NCI-H1417 (cell line): ENCODE data around the gene CCDC185.
"Not testable (repeated sequence)": the region's sequence is repeated elsewhere in the genome, so short reads cannot be mapped to it uniquely, and the experiment has no call there.

Experiments used
- DNase-seq, 3 experiments: peaks; one replicate each; lab custom pipeline; 2025; lab: John Stamatoyannopoulos, UW

The CCDC185 gene

DNA sequence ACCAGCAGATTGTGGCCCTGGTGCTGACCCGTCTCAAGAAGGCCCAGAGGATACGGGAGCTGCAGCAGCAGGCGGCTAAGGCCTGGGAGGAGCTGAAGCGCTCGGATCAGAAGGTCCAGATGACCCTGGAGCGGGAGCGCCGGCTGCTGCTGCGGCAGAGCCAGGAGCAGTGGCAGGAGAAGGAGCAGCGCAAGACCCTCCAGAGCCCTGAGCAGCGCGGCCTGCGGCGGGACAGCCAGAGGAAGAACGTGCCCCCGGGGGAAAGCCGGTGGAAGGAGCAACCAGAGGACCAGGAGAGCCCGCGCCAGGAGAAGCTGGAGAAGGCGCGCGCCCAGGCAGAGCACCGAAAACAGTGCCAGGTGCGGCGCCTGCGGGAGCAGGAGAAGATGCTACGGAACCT lies 1.0 kb downstream of the CCDC185 start:
- no peak for DNase-seq

GRCh38 chr1:223394706-223395105 lies 1.5 kb downstream of the CCDC185 start:
- DNase-seq = no peak

DNA sequence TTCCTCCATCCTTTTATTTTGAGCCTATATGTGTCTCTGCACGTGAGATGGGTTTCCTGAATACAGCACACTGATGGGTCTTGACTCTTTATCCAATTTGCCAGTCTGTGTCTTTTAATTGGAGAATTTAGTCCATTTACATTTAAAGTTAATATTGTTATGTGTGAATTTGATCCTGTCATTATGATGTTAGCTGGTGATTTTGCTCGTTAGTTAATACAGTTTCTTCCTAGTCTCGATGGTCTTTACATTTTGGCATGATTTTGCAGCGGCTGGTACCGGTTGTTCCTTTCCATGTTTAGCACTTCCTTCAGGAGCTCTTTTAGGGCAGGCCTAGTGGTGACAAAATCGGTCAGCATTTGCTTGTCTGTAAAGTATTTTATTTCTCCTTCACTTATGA lies 6.2 kb downstream of the CCDC185 start:
- not testable (repeated sequence) for DNase-seq

DNA sequence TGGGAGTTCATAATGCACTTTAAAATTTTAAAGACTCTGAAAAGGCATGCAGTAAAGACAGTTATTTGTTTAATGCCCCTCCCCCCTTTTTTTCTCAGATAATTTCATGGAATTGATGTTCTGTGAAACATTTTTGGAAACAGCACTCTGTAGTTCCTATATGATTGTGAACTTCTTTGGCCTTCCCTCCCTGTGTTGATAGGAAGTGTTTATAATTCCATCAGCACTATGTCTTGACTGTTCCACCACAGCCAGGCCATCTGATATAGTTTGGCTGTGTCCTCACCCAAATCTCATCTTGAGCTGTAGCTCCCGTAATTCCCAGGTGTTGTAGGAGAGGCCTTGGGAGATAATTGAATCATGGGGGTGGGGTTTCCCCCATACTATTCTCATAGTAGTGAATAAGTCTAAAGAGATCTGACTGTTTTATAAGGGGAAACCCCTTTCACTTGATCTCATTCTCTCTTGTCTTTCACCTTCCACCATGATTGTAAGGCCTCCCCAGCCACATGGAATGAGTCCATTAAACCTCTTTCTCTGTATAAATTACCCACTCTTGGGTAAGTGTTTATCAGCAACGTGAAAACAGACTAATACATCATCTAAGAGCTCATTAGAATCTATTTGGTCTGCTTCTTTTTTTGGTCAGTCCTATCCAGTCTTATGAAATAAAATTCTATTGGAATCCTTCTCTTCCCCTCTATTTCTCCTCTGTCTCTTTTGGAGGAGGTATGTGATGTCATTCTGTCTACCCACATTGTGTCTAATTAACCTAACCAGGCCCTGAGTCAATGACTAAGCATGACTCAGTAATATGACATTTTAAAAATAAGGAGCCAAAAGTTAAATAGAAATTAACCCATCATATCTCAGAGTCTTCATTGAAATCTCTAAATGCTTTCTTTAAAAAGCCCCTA lies 8.9 kb downstream of the CCDC185 start:
- no peak for DNase-seq

- DNase-seq = no peak
Observed at GRCh38 chr1:223402790-223403142, 9.6 kb downstream of the CCDC185 start.

- DNase-seq = peak in 2 of 3 experiments; percentile 7 to 61
Observed at GRCh38 chr1:223403184-223403815, 10.1 kb downstream of the CCDC185 start.

- DNase-seq = no peak
Observed at GRCh38 chr1:223405507-223405906, 12.3 kb downstream of the CCDC185 start.

GRCh38 chr1:223410036-223410435 lies 16.8 kb downstream of the CCDC185 start:
- no peak for DNase-seq

GRCh38 chr1:223411309-223411708 lies 18.1 kb downstream of the CCDC185 start:
- DNase-seq = no peak

- DNase-seq = no peak
Observed at GRCh38 chr1:223411710-223412109, 18.5 kb downstream of the CCDC185 start.

GRCh38 chr1:223413216-223413615 lies 20.0 kb downstream of the CCDC185 start:
- DNase-seq = no peak

- DNase-seq = no peak
Observed at GRCh38 chr1:223417444-223417843, 24.2 kb downstream of the CCDC185 start.

DNA sequence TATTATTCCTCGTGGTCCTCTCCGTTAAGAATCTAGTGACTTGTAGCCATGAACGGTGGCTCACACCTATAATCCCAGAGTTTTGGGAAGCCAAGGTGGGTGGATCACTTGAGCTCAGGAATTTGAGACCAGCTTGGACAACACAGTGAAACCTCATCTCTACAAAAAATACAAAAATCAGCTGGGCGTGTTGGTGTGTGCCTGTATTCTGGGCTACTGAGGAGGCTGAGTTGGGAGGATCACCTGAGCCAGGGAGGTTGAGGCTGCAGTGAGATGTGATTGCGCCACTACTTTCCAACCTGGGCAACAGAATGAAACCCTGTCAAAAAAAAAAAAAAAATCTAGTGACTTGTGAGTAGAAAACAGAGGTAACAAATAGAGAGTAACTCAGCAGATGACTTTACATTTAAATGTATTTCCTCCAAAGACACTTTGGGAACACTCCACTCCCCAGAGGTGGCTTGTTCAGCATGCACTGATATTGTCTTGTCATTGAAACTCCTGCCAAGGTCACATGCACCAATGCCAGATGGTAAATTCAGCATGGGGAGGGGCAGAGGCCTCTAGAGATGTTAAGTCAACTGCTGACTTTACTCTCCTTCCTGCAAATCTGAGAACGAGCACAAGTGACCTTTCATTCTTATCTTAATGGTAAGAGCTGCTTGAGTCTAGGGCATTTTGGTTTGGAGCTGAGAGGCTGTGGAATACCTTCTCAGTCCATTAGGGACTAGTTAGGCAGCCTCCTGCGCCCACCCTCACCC lies 24.9 kb downstream of the CCDC185 start:
- DNase-seq = no peak

GRCh38 chr1:223419115-223419514 lies 25.9 kb downstream of the CCDC185 start:
- no peak for DNase-seq

DNA sequence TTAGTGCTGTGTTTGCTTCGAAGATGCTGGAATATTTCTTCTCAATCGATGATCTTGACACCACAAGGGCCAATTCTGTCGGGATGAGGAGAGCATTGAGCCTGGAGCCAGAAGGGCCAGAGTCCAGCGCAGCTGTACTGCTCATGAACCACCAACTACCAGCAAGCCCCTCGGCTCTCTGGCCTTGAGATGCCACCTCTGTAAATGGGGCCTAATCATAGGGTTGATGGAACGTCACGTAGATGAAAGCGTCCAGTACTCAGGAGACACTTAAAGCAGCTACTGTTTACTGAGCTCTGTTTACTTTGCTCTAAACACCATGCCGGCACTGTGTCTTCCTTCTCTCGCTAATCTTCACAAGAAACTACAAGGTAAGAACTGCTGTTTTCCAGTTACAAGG lies 26.3 kb downstream of the CCDC185 start:
- DNase-seq = peak in 1 of 3 experiments; percentile 57

DNA sequence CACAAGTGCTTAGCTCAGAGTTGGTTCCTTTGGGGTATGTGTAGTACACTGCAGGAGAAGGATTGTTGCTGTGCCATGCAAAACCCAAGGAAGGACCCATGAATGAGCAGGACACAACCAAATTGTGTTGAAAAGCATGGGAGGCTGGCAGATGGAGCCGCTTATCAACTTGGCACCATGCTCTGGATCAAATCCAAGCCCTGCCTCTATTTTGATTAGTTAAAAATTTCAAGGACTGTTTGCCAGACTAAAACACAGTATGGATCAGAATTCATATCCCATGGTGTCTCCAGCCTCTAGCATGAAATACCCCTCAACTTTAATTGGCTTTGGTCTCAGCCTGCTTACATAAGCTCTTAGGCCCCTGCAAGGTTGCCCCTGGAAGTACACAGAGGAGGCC lies 27.8 kb downstream of the CCDC185 start:
- DNase-seq = no peak

GRCh38 chr1:223421676-223422075 lies 28.5 kb downstream of the CCDC185 start:
- DNase-seq = no peak

DNA sequence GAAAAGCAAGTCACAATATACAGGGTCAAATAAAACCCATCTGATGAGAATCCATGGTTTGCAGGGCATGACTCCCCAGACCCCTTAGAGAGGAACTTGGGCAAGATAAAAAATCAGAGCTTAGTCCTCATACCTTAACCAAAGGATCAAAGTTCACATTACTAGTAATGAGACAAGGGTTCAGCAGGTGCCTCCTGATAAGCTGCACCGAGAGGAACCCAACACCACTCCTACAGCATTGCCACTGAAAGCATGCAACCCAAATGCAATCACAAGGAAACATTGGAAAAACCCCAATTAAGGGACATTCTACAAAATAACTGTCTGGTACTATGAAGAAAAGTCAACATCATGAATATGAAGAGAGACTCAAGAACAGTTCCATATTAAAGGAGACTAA lies 29.7 kb downstream of the CCDC185 start:
- no peak for DNase-seq

DNA sequence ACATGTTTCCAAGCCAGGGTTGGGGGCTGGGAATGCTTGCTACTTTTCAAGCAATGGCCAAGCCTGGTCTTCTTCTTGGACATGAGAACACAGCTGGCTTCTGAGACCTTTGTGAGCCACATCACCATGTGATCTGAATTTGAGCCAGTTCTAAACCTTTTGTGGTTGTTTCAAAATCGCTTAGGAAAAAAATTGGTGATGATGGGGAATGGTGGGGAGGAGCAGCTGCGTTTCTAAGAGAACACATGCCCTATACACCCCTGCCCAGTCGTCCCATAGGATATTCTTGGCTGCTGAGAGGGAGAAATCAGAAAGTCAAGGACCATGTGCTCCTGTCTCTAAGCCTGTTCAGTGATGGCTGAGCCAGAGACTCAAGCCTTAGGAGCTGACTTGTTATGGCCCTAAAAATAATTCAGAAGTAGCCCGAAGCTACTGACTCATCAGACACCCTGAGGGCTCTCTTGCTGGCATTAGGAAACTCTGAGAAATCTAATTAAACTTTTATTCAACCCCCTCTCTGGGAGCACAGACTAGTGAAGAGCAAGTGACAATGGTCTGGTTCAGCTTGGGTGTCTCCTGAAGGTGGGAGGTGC lies 30.5 kb downstream of the CCDC185 start:
- DNase-seq = no peak

DNA sequence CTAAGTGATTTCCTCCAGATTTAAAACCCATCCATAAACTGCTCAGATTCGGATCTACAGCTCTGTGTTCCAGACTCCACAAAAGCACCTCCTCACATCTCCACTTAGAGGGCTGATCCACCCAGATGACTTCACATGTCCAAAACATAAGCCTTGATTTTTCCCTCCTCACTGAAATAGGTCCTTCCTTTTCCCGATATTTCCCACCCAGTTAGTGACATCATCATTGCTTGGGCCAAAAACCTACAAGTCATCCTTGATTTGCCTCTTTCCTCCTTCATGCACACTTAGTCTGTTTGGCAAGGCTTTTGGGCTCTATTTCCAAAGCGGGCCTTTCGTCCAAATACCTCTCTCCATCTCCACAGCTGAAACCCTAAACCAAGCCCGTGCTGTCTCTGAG lies 32.3 kb downstream of the CCDC185 start:
- no peak for DNase-seq

DNA sequence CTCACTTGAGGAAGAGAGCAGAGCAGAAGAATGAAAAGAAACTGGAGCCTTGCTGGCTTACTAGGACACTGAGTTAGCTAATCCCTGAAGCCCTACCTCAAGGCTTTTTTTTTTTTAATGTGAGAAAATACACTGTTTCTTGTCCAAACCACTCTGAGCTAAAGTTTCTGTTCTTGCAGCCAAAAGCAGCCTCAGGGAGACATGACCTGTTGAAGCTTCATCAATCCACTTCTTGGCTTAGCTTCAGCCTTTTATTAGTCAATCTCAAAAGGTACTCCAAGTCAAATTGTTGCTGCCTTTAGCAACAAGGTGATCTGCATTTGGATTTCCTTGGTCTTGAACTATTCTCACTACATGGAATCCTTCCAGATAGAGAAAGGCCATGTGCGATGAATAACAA lies 33.7 kb downstream of the CCDC185 start:
- no peak for DNase-seq

DNA sequence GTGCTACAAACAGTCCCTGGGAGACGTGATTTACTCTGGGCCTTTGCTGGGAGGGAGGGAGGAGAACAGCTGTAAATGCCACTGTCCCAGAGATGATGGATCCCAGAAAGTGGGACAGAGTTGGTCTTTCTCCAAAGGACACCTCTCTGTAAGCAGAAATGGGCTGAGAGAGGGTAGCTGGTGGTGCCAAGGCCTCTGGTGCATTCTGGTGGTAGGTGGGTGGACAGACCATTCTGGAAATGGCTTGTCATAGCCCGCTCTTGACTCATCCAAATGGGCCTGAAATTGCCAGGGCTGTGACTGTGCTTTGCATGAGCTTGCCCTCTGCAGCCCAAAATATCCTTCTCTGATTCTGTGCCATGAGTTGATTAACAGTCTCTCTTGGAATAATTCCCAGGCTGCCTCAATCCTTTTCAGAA lies 36.1 kb downstream of the CCDC185 start:
- DNase-seq = no peak
